Measurements from ENCODE around the gene RTL1. TPM values are rescaled to one million over a fixed set of nuclear protein-coding genes. Genes with fewer than 3 reads are reported as not detected.

Gene RTL1
- total and polyA plus RNA-seq, 2 of the 8 experiments (the other 6 are each of a cell fraction or from before 2014, with no cell fraction given) = not detected

- DNase-seq (ENCODE audit: low read depth in 1 of 2, low spot score in 2 of 2) (peak in 1 of 2 experiments; percentile 63), FAIRE-seq (peak; percentile 74)
- Histone ChIP-seq H3K79me2 (ENCODE audit: control insufficient read depth in 1 of 2, insufficient read depth in 2 of 2, low read length in 2 of 2) (no peaks in the 10 kb centered on the region), H3K4me1 (replicated peaks in 1 of 4; ENCODE audit: control insufficient read depth in 3 of 4, insufficient read depth in 4 of 4, low read length in 3 of 4) (peaks cover 0 to 33% (median 21%) of the 10 kb centered on the region in 4 experiments; a peak in 6 of 7 replicates), H3K9me3 (ENCODE audit: insufficient read depth in 2 of 2, low read depth in 1 of 2, low read length in 1 of 2) (no peaks in the 10 kb centered on the region), H3K4me3 (ENCODE audit: extremely low read depth in 1 of 4, insufficient read depth in 2 of 4, low read depth in 3 of 4, low read length in 4 of 4) (no peak overlapping the region), H2AK5ac (ENCODE audit: low read depth, low read length) (no peak overlapping the region), H4K91ac (replicated peaks; ENCODE audit: insufficient read length, low read length) (peak overlapping the region; percentile 89), H2AFZ (ENCODE audit: low read length) (peak overlapping the region; percentile 42; the same call in 1 of the 2 replicates), H3K23me2 (ENCODE audit: low read depth, low read length) (no peaks in the 10 kb centered on the region), H4K20me1 (replicated peaks in 1 of 2; ENCODE audit: control insufficient read depth in 1 of 2, insufficient read depth in 2 of 2, low read length in 2 of 2) (no peaks in the 10 kb centered on the region), H3K9ac (replicated peaks in 1 of 4; ENCODE audit: extremely low read depth in 1 of 4, low read depth in 3 of 4, low read length in 3 of 4) (no peak overlapping the region; a peak in 1 of 7 replicates), H2BK5ac (ENCODE audit: low read depth, low read length) (peak overlapping the region; percentile 48; the same call in 1 of the 2 replicates), H2BK120ac (replicated peaks; ENCODE audit: low read depth, low read length) (peak overlapping the region; percentile 89), H4K8ac (ENCODE audit: extremely low read depth, insufficient read depth, low read length) (peak overlapping the region; percentile 46), H3K4ac (replicated peaks; ENCODE audit: insufficient read length, low read depth, low read length) (peak overlapping the region; percentile 88), H2BK20ac (ENCODE audit: low read length) (peak overlapping the region; percentile 86; the same call in 1 of the 2 replicates), H3K36me3 (ENCODE audit: control insufficient read depth in 2 of 4, insufficient read depth in 4 of 4, low read length in 3 of 4) (no peaks in the 10 kb centered on the region), H3K27ac (ENCODE audit: low read depth, low read length) (peak overlapping the region; percentile 69; the same call in 1 of the 2 replicates), H4K5ac (ENCODE audit: insufficient read length, low read depth, low read length) (peak overlapping the region; percentile 84), H3K56ac (replicated peaks; ENCODE audit: insufficient read length, low read depth, low read length) (no peak overlapping the region), H3K18ac (ENCODE audit: extremely low read depth, low read length) (peak overlapping the region; percentile 75), H3K23ac (ENCODE audit: insufficient read length) (no peak overlapping the region), H3K79me1 (ENCODE audit: low read depth, low read length) (no peaks in the 10 kb centered on the region), H3K27me3 (replicated peaks in 1 of 4; ENCODE audit: control insufficient read depth in 3 of 4, extremely low read depth in 1 of 4, insufficient read depth in 3 of 4, low read length in 3 of 4) (no peaks in the 10 kb centered on the region; a peak in 2 of 7 replicates), H3K4me2 (ENCODE audit: insufficient read depth in 1 of 2, low read depth in 2 of 2, low read length in 2 of 2) (peak overlapping the region; percentile 9 to 38; a peak in 2 of 4 replicates), H3K14ac (ENCODE audit: insufficient read length) (no peak overlapping the region), H2BK12ac (ENCODE audit: low read depth, low read length) (peak overlapping the region; percentile 87; the same call in 1 of the 2 replicates), H2BK15ac (ENCODE audit: low read length) (no peak overlapping the region)
- POLR2A ChIA-PET (ENCODE audit: partially characterized antibody) = interaction anchor here (1.0 to 1.4 kb wide), 2 partner anchors 15 to 29 kb away, joined by 3 read pairs; no protein-coding TSS in a partner anchor
- CTCF ChIA-PET (ENCODE audit: partially characterized antibody) = interaction anchor here (0.9 to 2.4 kb wide), 6 partner anchors 10 to 456 kb away, joined by 3 to 11 read pairs (median 4); no protein-coding TSS in a partner anchor
- WGBS, 2 experiments (ENCODE audit: extremely low coverage in 1 of 2, insufficient coverage in 1 of 2, insufficient read length in 1 of 2, insufficient replicate concordance in 2 of 2, low coverage in 1 of 2, low lambda C conversion rate in 2 of 2, missing lambda C conversion rate in 1 of 2) = 40% methylated on average over 21 of the region's 21 CpGs; no CpG with 5 or more reads in 1 of the 2 experiments
- TF ChIP-seq TEAD4 (IDR thresholded peaks at IDR 0.05; ENCODE audit: low read depth, low read length) (peak; percentile 25; the same call in 1 of the 2 replicates), JUN (IDR thresholded peaks at IDR 0.05; ENCODE audit: low read depth, low read length) (no peak), CHD2 (IDR thresholded peaks at IDR 0.05; ENCODE audit: low read length) (no peak), ASH2L (IDR thresholded peaks at IDR 0.05; ENCODE audit: low read length) (peak; percentile 38), SIX5 (IDR thresholded peaks at IDR 0.05; ENCODE audit: low read depth, low read length) (no peak), NRF1 (IDR thresholded peaks at IDR 0.05; ENCODE audit: low read depth, low read length) (no peak), SUZ12 (IDR thresholded peaks at IDR 0.05; ENCODE audit: low read length) (no peak), NANOG (IDR thresholded peaks at IDR 0.05; ENCODE audit: insufficient read depth, low read depth, low read length, poor library complexity, severe bottlenecking) (no peak)
Observed at GRCh38 chr14:100840286-100841065, 63.0 kb downstream of the RTL1 start.

Measured in H1 (cell line).